Measurements from ENCODE around the gene PRKAR1A.

Gene PRKAR1A

DNA sequence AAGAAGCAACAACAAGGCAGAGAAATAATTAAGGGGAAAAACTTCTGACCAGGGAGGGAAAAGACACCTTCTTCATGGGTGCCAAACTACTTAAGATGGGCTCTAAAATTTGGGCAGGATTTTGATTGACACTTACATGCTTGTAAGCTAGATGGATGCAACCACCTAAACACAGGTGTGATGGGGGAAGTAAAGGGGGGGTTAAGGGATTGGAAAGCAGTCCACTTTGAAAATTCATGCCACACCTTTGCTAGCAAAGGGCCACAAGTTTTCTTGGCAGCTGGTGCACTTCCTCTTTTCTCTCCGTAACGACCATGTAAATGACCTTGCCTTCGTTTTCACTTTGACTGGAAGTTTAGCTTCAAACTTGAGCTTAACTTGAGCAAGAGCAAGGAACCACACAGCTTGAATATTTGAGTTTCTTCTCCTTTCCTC, 14.3 kb upstream of the PRKAR1A start:
- peak; percentile 49 for ATAC-seq (replicated peaks)

GRCh38 chr17:68498479-68499326, 13.5 kb upstream of the PRKAR1A start:
- Mint-ChIP-seq H3K27ac (peak overlapping the region; percentile 24 to 65), H3K9me3 (no peaks in the 10 kb centered on the region), H3K27me3 (peaks cover 5 to 27% of the 10 kb centered on the region in 2 donors), H3K36me3 (ENCODE audit: insufficient read depth) (peaks cover 5% of the 10 kb centered on the region), H3K4me3 (peak overlapping the region in 1 of 2 donors; percentile 49), H3K4me1 (ENCODE audit: low read depth in 2 of 2) (peaks cover 7 to 18% of the 10 kb centered on the region in 2 donors)
- DNase-seq (no peak), ATAC-seq (replicated peaks) (no peak)

More for the DNA sequence above, 14.3 kb upstream of the PRKAR1A start:
- Mint-ChIP-seq H3K27me3 (peaks cover 5 to 27% of the 10 kb centered on the region in 2 donors), H3K4me1 (ENCODE audit: low read depth in 2 of 2) (peaks cover 7 to 18% of the 10 kb centered on the region in 2 donors), H3K36me3 (ENCODE audit: insufficient read depth) (peaks cover 5% of the 10 kb centered on the region), H3K27ac (peak overlapping the region; percentile 24 to 65), H3K9me3 (no peaks in the 10 kb centered on the region), H3K4me3 (peak overlapping the region; percentile 4 to 49)
- DNase-seq, result no peak

DNA sequence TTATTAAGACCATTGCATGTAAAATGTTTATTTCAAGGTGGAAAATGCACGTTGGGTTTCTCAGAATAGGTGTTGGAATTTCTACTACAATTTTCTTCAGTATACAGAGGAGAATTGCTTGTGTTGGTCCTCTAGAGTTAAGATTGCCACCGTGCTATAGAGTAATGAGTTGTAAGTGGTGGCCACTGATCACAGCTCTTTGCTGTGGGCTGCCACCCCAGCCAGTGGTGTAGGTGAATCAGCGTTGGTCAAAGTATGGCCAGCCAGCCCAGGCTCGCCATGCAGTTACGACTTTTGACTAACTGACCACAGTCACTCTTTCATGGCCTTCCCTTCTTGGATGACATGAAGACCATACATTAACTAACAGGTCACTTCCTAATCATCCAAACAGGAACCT, 12.6 kb upstream of the PRKAR1A start:
- Mint-ChIP-seq H3K27me3 (peaks cover 5 to 27% of the 10 kb centered on the region in 2 donors), H3K4me3 (no peak overlapping the region), H3K9me3 (no peaks in the 10 kb centered on the region), H3K36me3 (ENCODE audit: insufficient read depth) (peaks cover 5% of the 10 kb centered on the region), H3K27ac (no peak overlapping the region), H3K4me1 (ENCODE audit: low read depth in 2 of 2) (peaks cover 7 to 18% of the 10 kb centered on the region in 2 donors)
- ATAC-seq (replicated peaks) (no peak), DNase-seq (no peak)

DNA sequence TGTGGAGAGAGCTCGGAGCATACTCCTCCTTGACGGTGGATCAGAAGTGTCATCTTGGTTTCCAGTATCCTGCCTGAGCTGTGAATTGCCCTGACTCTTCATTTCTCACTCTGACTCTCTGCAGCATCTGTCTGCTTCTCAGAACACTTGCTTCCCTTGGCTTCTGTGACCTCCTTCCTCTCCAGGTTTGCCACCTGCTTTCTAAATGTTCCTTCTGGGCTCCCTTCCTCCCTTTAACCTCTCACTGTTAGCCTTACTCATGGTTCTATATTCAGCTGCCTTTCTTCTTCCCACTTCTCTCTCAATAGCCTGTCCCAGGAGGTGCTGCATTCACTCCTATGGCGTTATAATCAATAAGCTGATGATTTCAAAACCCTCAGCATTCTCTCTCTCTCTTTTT, 11.2 kb upstream of the PRKAR1A start:
- Mint-ChIP-seq H3K9me3 (no peaks in the 10 kb centered on the region), H3K36me3 (ENCODE audit: insufficient read depth) (peaks cover 3% of the 10 kb centered on the region), H3K27ac (no peak overlapping the region), H3K4me1 (ENCODE audit: low read depth in 2 of 2) (peaks cover 7 to 18% of the 10 kb centered on the region in 2 donors), H3K4me3 (no peak overlapping the region), H3K27me3 (peaks cover 5 to 27% of the 10 kb centered on the region in 2 donors)
- no peak for DNase-seq
- no peak for ATAC-seq (replicated peaks)

DNA sequence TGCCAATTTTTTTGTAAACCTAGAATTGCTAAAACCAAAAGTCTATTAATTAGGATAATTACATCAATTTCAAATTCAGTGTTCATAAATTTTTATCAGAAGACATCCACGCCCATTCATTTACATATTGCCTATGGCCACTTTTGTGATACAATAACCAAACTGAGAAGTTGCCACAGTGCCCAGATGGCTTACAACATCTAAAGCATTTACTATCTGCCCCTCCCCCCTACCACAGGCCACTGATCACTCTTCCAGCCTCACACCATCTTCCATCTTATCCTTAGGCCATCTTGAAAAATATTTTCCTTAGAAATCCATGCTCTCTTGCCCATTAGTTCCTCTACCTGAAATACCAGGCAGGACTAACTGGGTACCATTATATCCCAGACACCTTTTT, 6.3 kb upstream of the PRKAR1A start:
- H3K27ac Mint-ChIP-seq, result no peak overlapping the region

GRCh38 chr17:68507576-68507975, 4.7 kb upstream of the PRKAR1A start:
- Mint-ChIP-seq H3K4me3 (no peak overlapping the region), H3K27me3 (no peaks in the 10 kb centered on the region), H3K27ac (peak overlapping the region in 1 of 2 donors; percentile 52), H3K4me1 (ENCODE audit: low read depth in 2 of 2) (peaks cover 12 to 17% of the 10 kb centered on the region in 2 donors), H3K36me3 (ENCODE audit: insufficient read depth) (peaks cover 17% of the 10 kb centered on the region), H3K9me3 (no peaks in the 10 kb centered on the region)
- no peak for DNase-seq
- ATAC-seq (replicated peaks), result no peak

More for the DNA sequence above, 6.3 kb upstream of the PRKAR1A start:
- Mint-ChIP-seq H3K4me1 (ENCODE audit: low read depth in 2 of 2) (peaks cover 11% of the 10 kb centered on the region in 2 donors), H3K9me3 (no peaks in the 10 kb centered on the region), H3K27me3 (peaks cover 0 to 13% of the 10 kb centered on the region in 2 donors), H3K36me3 (ENCODE audit: insufficient read depth) (peaks cover 3% of the 10 kb centered on the region), H3K4me3 (no peak overlapping the region)
- ATAC-seq (replicated peaks) (no peak), DNase-seq (no peak)

DNA sequence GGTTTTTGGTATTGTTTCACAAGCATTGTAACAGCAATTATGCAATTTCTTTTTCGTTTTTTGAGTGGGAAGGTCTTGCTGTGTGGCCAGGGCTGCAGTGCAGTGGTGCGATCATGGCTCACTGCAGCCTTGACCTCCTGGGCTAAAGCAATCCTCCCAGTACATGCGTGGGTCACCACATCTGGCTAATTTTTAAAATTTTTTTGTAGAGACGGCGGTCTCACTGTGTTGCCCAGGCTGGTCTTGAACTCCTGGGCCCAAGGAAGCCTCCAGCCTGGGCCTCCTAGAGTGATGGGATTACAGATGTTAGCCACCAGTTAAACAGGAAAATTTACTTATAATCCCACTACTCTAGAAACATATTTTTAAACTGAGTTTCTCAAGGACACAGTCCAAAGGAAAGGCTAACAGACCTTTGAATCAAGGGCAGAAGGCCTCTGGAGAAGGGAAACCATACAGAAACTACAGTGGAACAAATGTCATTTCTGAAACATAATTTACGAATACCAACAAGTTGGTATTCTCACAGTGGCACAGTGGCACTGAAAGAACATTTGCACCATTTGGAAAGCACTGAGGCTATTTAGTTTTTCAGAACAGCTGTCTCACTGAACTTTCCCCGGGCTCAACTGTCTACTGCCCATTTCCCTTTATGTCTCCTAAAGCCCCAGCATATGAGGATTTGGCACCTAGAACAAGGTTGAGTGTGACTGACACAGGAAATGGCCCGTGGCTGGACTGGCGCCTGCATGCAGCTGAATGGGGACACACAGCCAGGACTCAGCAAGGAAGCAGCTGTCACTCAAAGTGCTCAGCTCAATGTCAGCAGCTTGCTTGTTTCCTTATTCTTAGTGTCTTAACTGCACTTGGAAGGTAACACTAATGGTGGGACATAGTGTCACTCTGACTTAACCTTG, 2.8 kb upstream of the PRKAR1A start:
- no peaks in the 10 kb centered on the region for H3K27me3 Mint-ChIP-seq
- H3K9me3 Mint-ChIP-seq, result no peaks in the 10 kb centered on the region
- H3K27ac Mint-ChIP-seq, result peak overlapping the region; percentile 80 to 100
- ATAC-seq (replicated peaks), result no peak
- H3K36me3 Mint-ChIP-seq (ENCODE audit: insufficient read depth), result peaks cover 23% of the 10 kb centered on the region
- no peak for DNase-seq
- peaks cover 23 to 34% of the 10 kb centered on the region in 2 donors for H3K4me1 Mint-ChIP-seq (ENCODE audit: low read depth in 2 of 2)
- H3K4me3 Mint-ChIP-seq, result peak overlapping the region in 1 of 2 donors; percentile 98

DNA sequence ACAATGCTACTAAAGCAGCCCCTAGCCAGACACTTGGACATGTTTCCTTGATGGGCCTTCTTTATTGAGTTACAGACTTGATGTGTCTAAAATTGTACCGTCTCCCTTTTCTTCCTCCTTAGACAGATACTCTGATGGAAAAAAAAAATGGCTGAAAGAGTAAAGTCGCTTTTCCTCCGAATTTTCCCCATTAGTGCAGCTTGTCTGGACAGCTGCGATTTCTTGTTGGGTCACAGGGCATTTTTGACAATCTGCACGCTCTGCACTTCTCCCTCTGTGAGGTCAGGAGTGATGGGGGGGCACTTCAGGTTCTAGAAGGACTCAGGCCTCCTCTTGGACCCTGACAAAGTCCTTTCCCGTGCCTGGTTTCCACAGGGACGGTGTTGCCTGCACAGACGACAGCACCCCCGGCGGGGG, 968 bp upstream of the PRKAR1A start:
- peak in 1 of 3 experiments; percentile 23 for DNase-seq
- Mint-ChIP-seq H3K9me3 (no peaks in the 10 kb centered on the region), H3K27me3 (no peaks in the 10 kb centered on the region), H3K27ac (peak overlapping the region; percentile 99 to 100), H3K36me3 (ENCODE audit: insufficient read depth) (peaks cover 33% of the 10 kb centered on the region), H3K4me3 (peak overlapping the region; percentile 90 to 98), H3K4me1 (ENCODE audit: low read depth in 2 of 2) (peaks cover 35 to 49% of the 10 kb centered on the region in 2 donors)
- no peak for ATAC-seq (replicated peaks)

- DNase-seq, result peak in 2 of 3 experiments; percentile 67 to 71
- H3K27me3 Mint-ChIP-seq, result no peaks in the 10 kb centered on the region
- peak overlapping the region; percentile 90 to 98 for H3K4me3 Mint-ChIP-seq
- peaks cover 36 to 49% of the 10 kb centered on the region in 2 donors for H3K4me1 Mint-ChIP-seq (ENCODE audit: low read depth in 2 of 2)
- no peaks in the 10 kb centered on the region for H3K9me3 Mint-ChIP-seq
- peak; percentile 47 for ATAC-seq (replicated peaks)
- H3K27ac Mint-ChIP-seq, result peak overlapping the region; percentile 99 to 100
- H3K36me3 Mint-ChIP-seq (ENCODE audit: insufficient read depth), result peaks cover 37% of the 10 kb centered on the region
These were observed 471 bp upstream of the PRKAR1A start for GRCh38 chr17:68511671-68512246.

DNA sequence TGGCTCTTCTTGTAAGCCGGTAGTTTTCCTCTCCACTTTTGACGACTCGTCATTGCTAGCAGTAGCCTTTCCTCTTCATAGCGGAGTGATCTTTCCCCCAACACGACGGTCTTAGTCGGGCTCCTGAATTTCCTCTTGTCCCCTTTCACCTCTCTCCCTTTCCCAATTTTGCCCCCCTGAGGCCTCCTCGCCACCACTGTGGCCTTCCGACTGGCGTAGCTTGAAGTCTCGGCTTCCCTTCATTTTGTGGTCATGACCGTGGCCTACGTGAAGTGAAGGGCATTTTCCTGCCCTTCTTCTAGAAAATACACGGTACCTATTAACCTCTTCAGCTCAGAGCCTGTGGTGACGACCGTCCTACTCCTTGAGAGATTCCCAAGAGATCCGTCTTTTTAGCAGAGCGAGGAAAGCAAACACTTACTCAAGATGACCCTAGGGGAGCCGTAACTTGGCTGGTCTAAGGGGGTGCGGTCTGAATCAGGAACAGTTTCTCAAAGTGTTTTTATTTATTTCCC, 787 bp downstream of the PRKAR1A start:
- peak overlapping the region; percentile 99 to 100 for H3K27ac Mint-ChIP-seq
- peaks cover 48% of the 10 kb centered on the region for H3K36me3 Mint-ChIP-seq (ENCODE audit: insufficient read depth)
- peak in 1 of 3 experiments; percentile 33 for DNase-seq
- peaks cover 39 to 52% of the 10 kb centered on the region in 2 donors for H3K4me1 Mint-ChIP-seq (ENCODE audit: low read depth in 2 of 2)
- no peaks in the 10 kb centered on the region for H3K27me3 Mint-ChIP-seq
- no peak for ATAC-seq (replicated peaks)
- peak overlapping the region; percentile 90 to 98 for H3K4me3 Mint-ChIP-seq
- no peaks in the 10 kb centered on the region for H3K9me3 Mint-ChIP-seq

DNA sequence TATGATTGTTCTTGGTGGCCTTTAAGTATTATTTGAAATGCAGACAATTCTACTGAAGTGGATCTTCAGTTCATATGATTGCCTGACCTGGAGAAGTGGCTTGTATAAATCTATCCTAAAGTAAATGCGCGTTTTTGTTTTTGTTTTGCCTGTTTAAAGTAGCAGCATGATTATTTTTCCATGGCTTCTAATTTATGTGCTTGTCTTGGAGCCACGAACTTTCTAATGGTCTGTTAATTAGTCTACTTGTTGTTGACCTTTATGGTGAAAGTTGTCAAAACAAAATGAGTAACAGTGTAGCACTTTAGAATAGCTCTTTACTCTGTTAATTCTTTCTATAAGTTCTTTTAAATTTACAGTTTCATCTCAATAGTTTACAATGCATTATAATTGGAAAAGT, 1.7 kb downstream of the PRKAR1A start:
- peaks cover 51% of the 10 kb centered on the region for H3K36me3 Mint-ChIP-seq (ENCODE audit: insufficient read depth)
- H3K9me3 Mint-ChIP-seq, result no peaks in the 10 kb centered on the region
- DNase-seq (no peak), ATAC-seq (replicated peaks) (no peak)
- H3K4me1 Mint-ChIP-seq (ENCODE audit: low read depth in 2 of 2), result peaks cover 39 to 56% of the 10 kb centered on the region in 2 donors
- peak overlapping the region; percentile 90 to 98 for H3K4me3 Mint-ChIP-seq
- H3K27ac Mint-ChIP-seq, result peak overlapping the region; percentile 99 to 100
- H3K27me3 Mint-ChIP-seq, result no peaks in the 10 kb centered on the region

DNA sequence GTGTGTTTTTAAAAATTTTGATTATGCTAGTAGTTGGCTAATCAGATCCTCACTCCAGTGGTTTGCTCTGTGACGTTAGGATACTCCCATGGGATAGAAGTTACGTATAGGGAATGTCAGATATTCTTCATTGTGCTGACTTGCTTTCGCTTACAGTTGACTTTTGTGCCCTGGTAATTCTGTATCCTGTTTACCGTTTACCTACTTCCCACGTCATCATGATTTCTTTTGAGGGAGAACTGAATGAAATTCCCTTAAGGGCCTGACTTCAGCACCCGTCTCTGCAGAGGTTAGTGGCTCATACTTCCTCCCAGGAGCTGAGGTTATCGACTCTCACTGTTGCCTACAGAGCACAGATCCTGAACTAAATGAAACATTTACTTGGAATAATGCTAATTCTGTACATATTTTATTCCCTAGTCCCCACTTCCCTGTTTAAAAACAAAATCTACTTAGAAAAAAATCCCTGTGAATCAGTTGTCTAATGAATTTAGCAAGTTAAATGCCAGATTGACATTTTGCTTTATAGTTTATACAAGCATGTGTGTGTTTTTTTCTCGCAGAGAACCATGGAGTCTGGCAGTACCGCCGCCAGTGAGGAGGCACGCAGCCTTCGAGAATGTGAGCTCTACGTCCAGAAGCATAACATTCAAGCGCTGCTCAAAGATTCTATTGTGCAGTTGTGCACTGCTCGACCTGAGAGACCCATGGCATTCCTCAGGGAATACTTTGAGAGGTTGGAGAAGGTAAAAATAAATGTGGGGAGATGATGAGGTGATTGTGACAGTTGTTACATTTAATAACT, 2.8 kb downstream of the PRKAR1A start:
- peaks cover 42 to 63% of the 10 kb centered on the region in 2 donors for H3K4me1 Mint-ChIP-seq (ENCODE audit: low read depth in 2 of 2)
- DNase-seq, result no peak
- no peak for ATAC-seq (replicated peaks)
- no peaks in the 10 kb centered on the region for H3K9me3 Mint-ChIP-seq
- no peak overlapping the region for H3K27ac Mint-ChIP-seq
- peaks cover 47% of the 10 kb centered on the region for H3K36me3 Mint-ChIP-seq (ENCODE audit: insufficient read depth)
- peak overlapping the region; percentile 90 to 98 for H3K4me3 Mint-ChIP-seq
- no peaks in the 10 kb centered on the region for H3K27me3 Mint-ChIP-seq

All from effector memory CD8-positive, alpha-beta T cell (primary cell).